H9 (cell line): ENCODE measurements around the gene BMP2K. TPM values are rescaled to one million over a fixed set of nuclear protein-coding genes. Genes with fewer than 3 reads are reported as not detected.

Source experiments
- DNase-seq: peaks from one replicate; pipeline ENCODE4 v3.0.0-alpha.2; 2017
- H2AFZ ChIP-seq: one replicate; pipeline ENCODE4 v1.6.1; 2013; ENCODE audit warnings: mild to moderate bottlenecking, low read length, control low read depth, moderate library complexity
- H2AK5ac ChIP-seq: 2 replicates; pipeline ENCODE4 v1.6.1; 2013; ENCODE audit warnings: low read length, control low read depth, mixed read lengths; ENCODE audit not compliant: insufficient read length
- H2BK120ac ChIP-seq: one replicate; pipeline ENCODE4 v1.6.1; 2013; ENCODE audit warnings: low read depth, mild to moderate bottlenecking, low read length, control low read depth, inconsistent platforms; ENCODE audit not compliant: poor library complexity, severe bottlenecking
- H2BK12ac ChIP-seq: 2 replicates; pipeline ENCODE4 v1.6.1; 2013; ENCODE audit warnings: low read length, control low read depth, mixed read lengths, low read depth; ENCODE audit not compliant: insufficient read length
- H2BK15ac ChIP-seq: 2 replicates; pipeline ENCODE4 v1.6.1; 2013; ENCODE audit warnings: low read depth, low read length, control low read depth
- H2BK20ac ChIP-seq: one replicate; pipeline ENCODE4 v1.6.1; 2013; ENCODE audit warnings: low read depth, mild to moderate bottlenecking, low read length, control low read depth, inconsistent platforms; ENCODE audit not compliant: poor library complexity, severe bottlenecking
- H2BK5ac ChIP-seq: 2 replicates; pipeline ENCODE4 v1.6.1; 2013; ENCODE audit warnings: low read length, control low read depth, mixed read lengths; ENCODE audit not compliant: insufficient read length
- H3K14ac ChIP-seq: 2 replicates; pipeline ENCODE4 v1.6.1; 2013; ENCODE audit warnings: low read length, control low read depth; ENCODE audit not compliant: insufficient read depth
- H3K18ac ChIP-seq: 2 replicates; pipeline ENCODE4 v1.6.1; 2013; ENCODE audit warnings: low read depth, mild to moderate bottlenecking, mixed read lengths, low read length, control low read depth; ENCODE audit not compliant: insufficient read length
- H3K23ac ChIP-seq: 2 replicates; pipeline ENCODE4 v1.6.1; 2013; ENCODE audit warnings: low read length, control low read depth, mixed read lengths, low read depth; ENCODE audit not compliant: insufficient read length
- H3K23me2 ChIP-seq: 2 replicates; pipeline ENCODE4 v1.6.1; 2013; ENCODE audit warnings: low read depth, mild to moderate bottlenecking, mixed read lengths, low read length, control low read depth; ENCODE audit not compliant: insufficient read length, poor library complexity, severe bottlenecking
- H3K27ac ChIP-seq: 2 replicates; pipeline ENCODE4 v1.5.1; 2013; ENCODE audit warnings: low read length, control low read depth, mixed read lengths, low read depth; ENCODE audit not compliant: insufficient read length
- H3K27me3 ChIP-seq: 2 replicates; pipeline ENCODE4 v1.6.1; 2013; ENCODE audit warnings: low read length, control low read depth, inconsistent platforms; ENCODE audit not compliant: insufficient read depth
- H3K4ac ChIP-seq: 2 replicates; pipeline ENCODE4 v1.6.1; 2013; ENCODE audit warnings: low read depth, mild to moderate bottlenecking, control low read depth, inconsistent platforms, low read length, moderate library complexity
- H3K4me1 ChIP-seq: 2 replicates; pipeline ENCODE4 v1.6.1; 2013; ENCODE audit warnings: low read length, control low read depth, inconsistent platforms; ENCODE audit not compliant: insufficient read depth
- H3K4me2 ChIP-seq: 2 replicates; pipeline ENCODE4 v1.6.1; 2013; ENCODE audit warnings: low read length, control low read depth, mixed read lengths; ENCODE audit not compliant: insufficient read length, insufficient read depth
- H3K56ac ChIP-seq: 2 replicates; pipeline ENCODE4 v1.6.1; 2013; ENCODE audit warnings: low read depth, mild to moderate bottlenecking, mixed read lengths, low read length, control low read depth; ENCODE audit not compliant: insufficient read length
- H3K79me1 ChIP-seq: 2 replicates; pipeline ENCODE4 v1.6.1; 2013; ENCODE audit warnings: low read depth, mild to moderate bottlenecking, moderate library complexity, low read length, control low read depth, inconsistent platforms; ENCODE audit not compliant: insufficient read depth, poor library complexity, severe bottlenecking
- H3K79me2 ChIP-seq: 2 replicates; pipeline ENCODE4 v1.6.1; 2013; ENCODE audit warnings: low read length, control low read depth, inconsistent platforms; ENCODE audit not compliant: insufficient read depth
- H3K9ac ChIP-seq: 2 replicates; pipeline ENCODE4 v1.6.1; 2013; ENCODE audit warnings: low read length, control low read depth, mixed read lengths; ENCODE audit not compliant: insufficient read length; ENCODE audit errors: extremely low read depth
- H3K9me3 ChIP-seq: one replicate; pipeline ENCODE4 v1.6.1; 2013; ENCODE audit warnings: low read depth, low read length, inconsistent platforms; ENCODE audit not compliant: control insufficient read depth
- H3T11ph ChIP-seq: one replicate; pipeline ENCODE4 v1.6.1; 2013; ENCODE audit warnings: mild to moderate bottlenecking, low read length, control low read depth, inconsistent platforms
- H4K20me1 ChIP-seq: one replicate; pipeline ENCODE4 v1.6.1; 2013; ENCODE audit not compliant: control insufficient read depth, insufficient read length, insufficient read depth
- H4K5ac ChIP-seq: 2 replicates; pipeline ENCODE4 v1.6.1; 2013; ENCODE audit warnings: low read depth, mild to moderate bottlenecking, mixed read lengths, low read length, control low read depth; ENCODE audit not compliant: insufficient read length
- H4K8ac ChIP-seq: replicated peaks from 2 replicates; pipeline ENCODE4 v1.6.1; 2013; ENCODE audit warnings: low read length, control low read depth, mixed read lengths, low read depth; ENCODE audit not compliant: insufficient read length
- H4K91ac ChIP-seq: 2 replicates; pipeline ENCODE4 v1.6.1; 2013; ENCODE audit warnings: low read depth, mild to moderate bottlenecking, moderate library complexity, mixed read lengths, low read length, control low read depth; ENCODE audit not compliant: insufficient read length
- H3K27ac Mint-ChIP-seq, 3 experiments: 2 replicates in 2 of 3; 3 replicates in 1 of 3; pipeline ENCODE4 v1.8.0; 2020 to 2021; ENCODE audit warnings: mixed read lengths in 3 of 3, mild to moderate bottlenecking in 1 of 3, moderate library complexity in 1 of 3
- H3K27me3 Mint-ChIP-seq: 2 replicates; pipeline ENCODE4 v1.8.0; 2021; ENCODE audit warnings: low read depth, mild to moderate bottlenecking, moderate library complexity, mixed read lengths
- H3K36me3 Mint-ChIP-seq, 3 experiments: 2 replicates in 2 of 3; 3 replicates in 1 of 3; pipeline ENCODE4 v1.8.0; 2020 to 2021; ENCODE audit warnings: low read depth in 3 of 3, mixed read lengths in 3 of 3; ENCODE audit not compliant: insufficient read depth in 1 of 3
- H3K4me1 Mint-ChIP-seq, 2 experiments: 2 replicates each; pipeline ENCODE4 v1.8.0; 2020; ENCODE audit warnings: mixed read lengths in 2 of 2
- H3K4me3 Mint-ChIP-seq, 2 experiments: 2 replicates in 1 of 2; 3 replicates in 1 of 2; pipeline ENCODE4 v1.8.0; 2020 to 2021; ENCODE audit warnings: mild to moderate bottlenecking in 2 of 2, mixed read lengths in 2 of 2, moderate library complexity in 1 of 2
- H3K9me3 Mint-ChIP-seq, 2 experiments: 2 replicates in 1 of 2; 3 replicates in 1 of 2; pipeline ENCODE4 v1.8.0; 2020; ENCODE audit warnings: mild to moderate bottlenecking in 2 of 2, mixed read lengths in 2 of 2, moderate library complexity in 1 of 2
- total RNA-seq: library from RNA; stranded (reverse); gene quantifications from 2 replicates; pipeline ENCODE4 v1.2.1, GENCODE V29; 2021
- TF ChIP-seq, protein P1 (sequence below): fragments of 200-600 bp; sonication (generic); conservative IDR thresholded peaks from 3 replicates; pipeline ENCODE4 v1.8.0; 2021; ENCODE audit warnings: antibody characterized with exemption, mild to moderate bottlenecking

Gene BMP2K
- total RNA-seq, 1 experiment from 2014 or later, result 26.4 TPM

- no peak overlapping the region for H4K91ac ChIP-seq
- Mint-ChIP-seq H3K27ac (no peak overlapping the region; a peak in 1 of 7 replicates), H3K27me3 (no peaks in the 10 kb centered on the region), H3K36me3 (peaks cover 0 to 6% (median 3%) of the 10 kb centered on the region in 3 experiments; a peak in 4 of 7 replicates), H3K4me1 (no peaks in the 10 kb centered on the region), H3K4me3 (no peak overlapping the region), H3K9me3 (no peaks in the 10 kb centered on the region)
- no peak overlapping the region for H3K27ac ChIP-seq
- no peak overlapping the region for H3K18ac ChIP-seq
- H2AK5ac ChIP-seq, result no peak overlapping the region
- no peak overlapping the region for H3T11ph ChIP-seq
- no peak overlapping the region for H2AFZ ChIP-seq
- DNase-seq, result no peak
- H3K23ac ChIP-seq, result no peak overlapping the region
- no peaks in the 10 kb centered on the region for H3K79me1 ChIP-seq
- no peak overlapping the region for H2BK5ac ChIP-seq
- H4K5ac ChIP-seq, result no peak overlapping the region
- H3K79me2 ChIP-seq, result no peaks in the 10 kb centered on the region
- no peak overlapping the region for H3K56ac ChIP-seq
- H3K4me1 ChIP-seq, result no peaks in the 10 kb centered on the region
- no peak overlapping the region for H2BK12ac ChIP-seq
- H4K20me1 ChIP-seq, result no peaks in the 10 kb centered on the region
- no peaks in the 10 kb centered on the region for H3K27me3 ChIP-seq
- TF ChIP-seq, protein P1, sequence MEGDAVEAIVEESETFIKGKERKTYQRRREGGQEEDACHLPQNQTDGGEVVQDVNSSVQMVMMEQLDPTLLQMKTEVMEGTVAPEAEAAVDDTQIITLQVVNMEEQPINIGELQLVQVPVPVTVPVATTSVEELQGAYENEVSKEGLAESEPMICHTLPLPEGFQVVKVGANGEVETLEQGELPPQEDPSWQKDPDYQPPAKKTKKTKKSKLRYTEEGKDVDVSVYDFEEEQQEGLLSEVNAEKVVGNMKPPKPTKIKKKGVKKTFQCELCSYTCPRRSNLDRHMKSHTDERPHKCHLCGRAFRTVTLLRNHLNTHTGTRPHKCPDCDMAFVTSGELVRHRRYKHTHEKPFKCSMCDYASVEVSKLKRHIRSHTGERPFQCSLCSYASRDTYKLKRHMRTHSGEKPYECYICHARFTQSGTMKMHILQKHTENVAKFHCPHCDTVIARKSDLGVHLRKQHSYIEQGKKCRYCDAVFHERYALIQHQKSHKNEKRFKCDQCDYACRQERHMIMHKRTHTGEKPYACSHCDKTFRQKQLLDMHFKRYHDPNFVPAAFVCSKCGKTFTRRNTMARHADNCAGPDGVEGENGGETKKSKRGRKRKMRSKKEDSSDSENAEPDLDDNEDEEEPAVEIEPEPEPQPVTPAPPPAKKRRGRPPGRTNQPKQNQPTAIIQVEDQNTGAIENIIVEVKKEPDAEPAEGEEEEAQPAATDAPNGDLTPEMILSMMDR, result no peak
- no peaks in the 10 kb centered on the region for H3K9me3 ChIP-seq
- no peak overlapping the region for H3K14ac ChIP-seq
- H3K23me2 ChIP-seq, result no peaks in the 10 kb centered on the region
- no peak overlapping the region for H2BK15ac ChIP-seq
- no peak overlapping the region for H2BK20ac ChIP-seq
- H4K8ac ChIP-seq, result no peak overlapping the region
- no peak overlapping the region for H3K9ac ChIP-seq
- no peak overlapping the region for H3K4me2 ChIP-seq
- H3K4ac ChIP-seq, result no peak overlapping the region
- no peak overlapping the region for H2BK120ac ChIP-seq
Measured at GRCh38 chr4:78846258-78846657, 70.1 kb downstream of the BMP2K start.
